ENCODE measurements around the gene RORB.

GRCh38 chr9:74643303-74643923 lies 146.3 kb downstream of the RORB start:
- TF ChIP-seq CTCF (IDR thresholded peaks at IDR 0.05) (no peak), POLR2A (IDR thresholded peaks at IDR 0.05) (no peak)

All from esophagus squamous epithelium (tissue), 4 donors.